ENCODE results near the gene PGS1. TPM values are rescaled to one million over a fixed set of nuclear protein-coding genes. Genes with fewer than 3 reads are reported as not detected.

Gene PGS1
- total RNA-seq, 1 donor: 35.4 TPM

GRCh38 chr17:78435330-78436005 lies 57.0 kb downstream of the PGS1 start:
- TF ChIP-seq CTCF (IDR thresholded peaks at IDR 0.05; ENCODE audit: insufficient read depth, low read depth, low read length): no peak
- H3K4me3 ChIP-seq (ENCODE audit: low read depth, low read length): no peak overlapping the region
- DNase-seq (ENCODE audit: low read depth): no peak

GRCh38 chr17:78437508-78438169 lies 59.2 kb downstream of the PGS1 start:
- no peak for TF ChIP-seq CTCF (IDR thresholded peaks at IDR 0.05; ENCODE audit: insufficient read depth, low read depth, low read length)
- H3K4me3 ChIP-seq (ENCODE audit: low read depth, low read length): no peak overlapping the region

GRCh38 chr17:78438271-78438691 lies 59.8 kb downstream of the PGS1 start:
- no peak for TF ChIP-seq CTCF (IDR thresholded peaks at IDR 0.05; ENCODE audit: insufficient read depth, low read depth, low read length)
- DNase-seq (ENCODE audit: low read depth): no peak

More at GRCh38 chr17:78437508-78438169, 59.2 kb downstream of the PGS1 start:
- DNase-seq (ENCODE audit: low read depth): no peak

GRCh38 chr17:78438694-78439325 lies 60.4 kb downstream of the PGS1 start:
- no peak for TF ChIP-seq CTCF (IDR thresholded peaks at IDR 0.05; ENCODE audit: insufficient read depth, low read depth, low read length)
- H3K4me3 ChIP-seq (ENCODE audit: low read depth, low read length): no peak overlapping the region
- DNase-seq (ENCODE audit: low read depth): no peak

More at GRCh38 chr17:78438271-78438691, 59.8 kb downstream of the PGS1 start:
- H3K4me3 ChIP-seq (ENCODE audit: low read depth, low read length): no peak overlapping the region

- H3K4me3 ChIP-seq (ENCODE audit: low read depth, low read length): no peak overlapping the region
- DNase-seq (ENCODE audit: low read depth): no peak
- TF ChIP-seq CTCF (IDR thresholded peaks at IDR 0.05; ENCODE audit: insufficient read depth, low read depth, low read length): no peak
Observed at GRCh38 chr17:78441271-78441971, 63.0 kb downstream of the PGS1 start.

- H3K4me3 ChIP-seq (ENCODE audit: low read depth, low read length): no peak overlapping the region
- no peak for TF ChIP-seq CTCF (IDR thresholded peaks at IDR 0.05; ENCODE audit: insufficient read depth, low read depth, low read length)
- peak; percentile 73 for DNase-seq (ENCODE audit: low read depth)
Observed at GRCh38 chr17:78442648-78443218, 64.3 kb downstream of the PGS1 start.

Data from fibroblast of villous mesenchyme (primary cell).